Activated effector memory CD4-positive, alpha-beta T cell treated with Interleukin-2 at 50 U/mL for 16 hours (primary cell): ENCODE results near the gene ERCC3.

ENCODE experiments used
- DNase-seq: peaks from one replicate; pipeline ENCODE4 v3.0.0-alpha.2; 2020

Gene ERCC3

DNA sequence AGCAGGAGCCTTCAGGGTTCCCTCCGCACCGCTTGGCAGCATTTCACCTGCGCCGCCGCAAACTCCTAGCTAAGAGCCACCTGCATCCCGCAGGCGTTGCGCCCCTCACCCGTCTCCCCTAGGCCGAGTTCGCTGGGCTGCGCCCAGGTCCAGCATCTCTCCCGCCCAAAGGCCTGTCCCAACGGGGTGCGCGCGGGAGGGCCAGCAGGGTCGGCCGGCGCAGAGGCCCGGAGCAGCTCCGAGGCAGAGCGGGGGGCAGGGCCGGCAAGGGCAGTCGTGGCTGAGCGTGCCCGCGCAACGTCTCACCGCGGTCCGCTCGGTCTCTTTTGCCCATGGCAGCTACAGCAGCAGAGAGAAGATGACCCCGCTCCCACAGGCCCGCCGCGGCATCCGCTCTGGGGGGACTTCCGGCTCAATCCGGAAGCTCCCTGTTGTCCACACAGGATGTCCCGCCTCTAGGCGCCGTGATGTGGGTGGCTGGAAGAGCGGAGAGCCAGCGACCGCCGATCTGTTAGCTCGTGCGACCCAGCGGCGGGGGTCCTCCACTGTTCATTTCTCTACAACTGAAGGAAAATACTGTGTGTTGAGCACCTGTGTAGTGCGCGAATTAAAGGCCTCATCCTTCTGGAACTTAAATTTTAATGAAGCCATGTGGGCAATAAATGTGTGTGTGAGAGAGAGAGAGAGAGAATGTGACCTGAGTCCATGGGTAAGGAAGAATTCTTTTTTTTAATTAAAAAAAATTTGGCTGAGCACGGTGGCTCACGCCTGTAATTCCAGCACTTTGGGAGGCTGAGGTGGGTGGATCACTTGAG is at the start of gene ERCC3:
Gene ERCC3 (minus strand): TSS at position 397 of the 815 bp plus-strand sequence. CDS start 63 bp downstream, at position 334.
- DNase-seq: peak; percentile 72

GRCh38 chr2:127343277-127343676 is 49.3 kb upstream of the ERCC3 start:
- no peak for DNase-seq

DNA sequence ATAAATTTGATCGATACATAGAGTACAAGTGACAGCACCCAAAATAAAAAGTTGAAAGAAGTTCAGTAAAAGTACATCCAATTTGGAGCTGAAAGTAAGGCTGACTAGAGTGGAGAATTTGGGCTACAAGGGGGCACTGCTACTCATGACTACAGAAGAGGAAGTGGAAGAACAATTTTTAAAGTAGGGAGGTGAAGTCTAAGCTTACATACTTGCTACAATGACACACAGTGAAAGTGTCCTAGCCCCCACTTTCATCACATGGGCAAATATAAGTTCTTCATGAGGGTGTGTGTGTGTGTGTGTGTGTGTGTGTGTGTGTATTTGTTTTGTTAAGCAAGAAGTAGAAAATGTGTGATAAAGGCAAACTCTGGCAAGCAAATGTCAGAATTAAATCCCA is 48.2 kb upstream of the ERCC3 start:
- no peak for DNase-seq

DNA sequence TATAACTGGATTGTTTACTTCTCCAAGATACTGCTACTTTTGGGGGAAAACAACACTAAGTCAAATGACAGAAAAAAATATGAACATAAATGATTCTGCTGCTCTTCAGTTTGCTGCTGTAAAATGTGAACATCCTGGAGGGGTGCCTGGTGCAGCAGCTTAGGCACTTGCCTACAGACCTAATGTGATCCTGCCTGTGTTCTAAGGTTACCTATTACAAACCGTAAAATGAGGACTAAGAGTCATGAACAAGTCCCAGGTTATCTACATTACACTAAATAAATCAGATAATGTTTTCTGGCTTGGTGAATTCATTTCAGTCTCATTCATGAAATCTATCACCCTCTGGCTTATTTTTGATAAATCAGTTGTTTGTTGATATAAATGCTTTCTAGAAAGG is 38.4 kb upstream of the ERCC3 start:
- no peak for DNase-seq

DNA sequence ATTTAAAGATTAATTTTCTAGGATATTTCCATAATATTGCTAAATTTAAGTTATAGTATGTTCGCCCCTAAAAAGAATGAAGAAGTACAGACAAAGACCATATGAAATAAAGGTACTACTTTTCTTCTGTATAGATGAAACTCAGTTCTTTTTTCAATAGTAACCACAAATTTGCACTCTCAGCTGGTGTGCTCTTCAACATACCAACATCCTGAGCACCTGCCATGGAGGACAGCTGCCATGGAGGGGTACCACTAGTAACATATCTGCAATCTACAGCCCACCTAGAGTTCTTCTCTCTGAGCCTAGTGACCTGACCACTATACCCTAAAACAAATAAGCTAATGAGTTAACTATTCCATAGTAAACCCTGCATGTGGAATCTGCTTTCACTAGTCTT is 36.8 kb upstream of the ERCC3 start:
- no peak for DNase-seq

- no peak for DNase-seq
Observed at GRCh38 chr2:127326289-127326945, 32.5 kb upstream of the ERCC3 start.

DNA sequence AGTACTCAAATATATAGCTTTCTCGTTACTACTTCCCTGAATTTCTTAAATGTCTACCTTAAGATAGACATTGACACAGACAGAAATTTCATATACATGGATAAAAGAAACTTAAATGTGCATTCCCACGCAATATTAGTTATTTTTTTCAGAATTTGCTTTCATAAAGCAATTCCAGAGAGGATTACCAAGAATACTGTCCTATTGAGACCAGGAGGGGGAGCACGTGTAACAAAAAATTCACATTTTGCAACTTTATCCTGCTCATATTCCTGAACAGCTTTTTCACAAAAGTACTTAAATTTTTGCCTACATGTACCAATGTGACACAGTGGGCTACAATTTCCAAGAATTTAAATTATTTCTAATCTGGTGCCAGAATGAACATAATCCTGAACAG is 30.7 kb upstream of the ERCC3 start:
- DNase-seq: no peak

DNA sequence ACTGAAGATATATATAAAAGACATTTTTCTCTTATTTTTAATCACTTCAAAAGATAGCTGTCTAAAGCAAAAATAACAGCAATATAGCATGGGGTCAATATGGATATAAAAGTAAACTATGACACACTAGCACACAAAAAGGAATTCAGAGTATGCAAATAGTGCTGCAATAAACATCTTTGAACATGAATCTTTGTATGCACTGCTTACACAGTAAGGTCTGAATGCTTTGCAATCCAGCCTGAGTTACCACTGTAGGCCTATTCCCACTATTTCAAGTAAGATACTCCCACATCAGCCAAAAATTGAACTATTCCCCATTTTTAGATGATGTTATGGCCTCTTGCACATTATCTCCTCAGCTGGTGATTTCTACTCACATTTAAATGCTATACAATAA is 27.4 kb upstream of the ERCC3 start:
- DNase-seq: no peak

DNA sequence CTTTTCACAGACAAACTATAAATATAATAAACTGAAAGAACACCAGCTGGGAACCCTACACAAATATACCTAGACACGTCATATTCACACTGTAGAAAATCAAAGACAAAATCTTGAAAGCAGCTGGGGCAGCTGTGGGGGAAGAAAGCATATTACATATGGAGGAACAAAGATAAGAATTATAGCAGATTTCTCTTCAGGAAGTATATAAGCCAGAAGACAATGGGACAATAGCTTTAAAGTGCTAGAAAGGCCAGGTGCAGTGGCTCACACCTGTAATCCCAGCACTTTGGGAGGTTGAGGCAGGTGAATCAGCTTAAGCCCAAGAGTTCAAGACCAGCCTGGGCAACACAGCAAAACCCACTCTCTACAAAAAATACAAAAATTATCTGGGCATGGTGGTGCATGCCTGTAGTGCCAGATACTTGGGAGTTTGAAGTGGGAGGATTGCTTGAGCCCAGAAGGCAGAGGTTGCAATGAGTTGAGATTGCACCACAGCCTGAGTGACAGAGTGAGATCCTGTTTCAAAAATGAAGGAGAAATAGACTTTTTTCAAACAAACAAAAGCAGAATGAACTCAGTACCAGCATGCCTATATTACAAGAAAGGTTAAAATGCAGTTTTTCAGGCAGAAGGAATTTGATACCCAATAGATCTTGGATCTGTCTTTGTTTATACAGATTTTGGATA is 26.8 kb upstream of the ERCC3 start:
- DNase-seq: no peak

DNA sequence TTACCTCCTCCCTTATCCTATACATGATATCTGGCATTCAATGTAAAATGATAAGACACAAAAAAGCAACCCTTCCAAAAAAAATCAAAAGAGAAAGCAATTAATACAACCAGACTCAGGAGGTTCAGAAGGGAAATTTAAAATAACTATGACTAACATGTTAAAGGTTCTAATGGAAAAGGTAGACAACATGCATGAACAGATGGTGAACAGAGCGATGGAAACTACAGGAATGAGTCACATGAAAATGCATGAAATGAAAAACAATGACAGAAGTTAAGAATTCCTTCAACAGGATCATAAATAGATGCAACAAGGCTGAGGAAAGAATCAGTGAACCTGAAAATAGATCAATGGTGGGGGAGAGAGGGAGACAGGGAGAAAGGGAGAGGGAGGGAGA is 26.1 kb upstream of the ERCC3 start:
- no peak for DNase-seq

DNA sequence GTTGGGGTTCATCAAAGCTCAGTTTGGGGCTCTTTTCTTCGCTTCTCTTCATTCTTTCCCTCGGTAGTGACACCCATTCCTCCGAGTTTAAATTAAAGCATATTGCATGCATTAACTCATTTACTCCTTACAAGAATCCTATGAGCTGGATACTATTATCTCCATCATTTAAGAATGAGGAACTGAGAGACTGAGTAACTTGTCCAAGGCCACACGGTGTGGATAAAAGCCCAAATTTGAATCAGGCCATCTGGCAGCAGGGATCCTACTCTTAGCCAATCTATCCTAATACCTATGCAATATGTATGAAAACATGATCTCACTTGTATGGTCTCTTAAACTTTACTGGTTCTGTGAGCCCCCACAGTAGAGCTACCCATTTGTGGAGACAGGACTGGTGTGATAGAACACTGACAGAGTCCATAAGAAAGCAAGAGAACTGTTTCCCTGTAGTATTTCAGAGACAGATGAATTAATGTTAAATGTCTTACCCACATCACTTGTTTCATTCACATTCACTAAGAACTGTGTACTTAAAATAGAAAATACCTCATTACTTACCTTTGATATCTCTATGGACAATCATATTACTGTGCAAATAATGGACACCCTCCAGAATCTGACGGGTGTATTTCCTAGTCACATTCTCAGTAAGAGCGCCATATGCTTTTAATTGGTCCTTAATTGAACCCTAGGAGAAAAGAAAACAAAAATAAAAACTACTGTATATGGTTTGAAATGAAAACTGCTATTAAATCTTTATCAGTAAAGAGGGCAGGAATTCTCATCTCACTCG is 20.4 kb upstream of the ERCC3 start:
- no peak for DNase-seq

GRCh38 chr2:127313406-127313805 is 19.5 kb upstream of the ERCC3 start:
- no peak for DNase-seq

GRCh38 chr2:127310980-127311379 is 17.0 kb upstream of the ERCC3 start:
- no peak for DNase-seq

GRCh38 chr2:127309468-127309867 is 15.5 kb upstream of the ERCC3 start:
- no peak for DNase-seq

GRCh38 chr2:127308586-127309138 is 14.7 kb upstream of the ERCC3 start:
- no peak for DNase-seq

DNA sequence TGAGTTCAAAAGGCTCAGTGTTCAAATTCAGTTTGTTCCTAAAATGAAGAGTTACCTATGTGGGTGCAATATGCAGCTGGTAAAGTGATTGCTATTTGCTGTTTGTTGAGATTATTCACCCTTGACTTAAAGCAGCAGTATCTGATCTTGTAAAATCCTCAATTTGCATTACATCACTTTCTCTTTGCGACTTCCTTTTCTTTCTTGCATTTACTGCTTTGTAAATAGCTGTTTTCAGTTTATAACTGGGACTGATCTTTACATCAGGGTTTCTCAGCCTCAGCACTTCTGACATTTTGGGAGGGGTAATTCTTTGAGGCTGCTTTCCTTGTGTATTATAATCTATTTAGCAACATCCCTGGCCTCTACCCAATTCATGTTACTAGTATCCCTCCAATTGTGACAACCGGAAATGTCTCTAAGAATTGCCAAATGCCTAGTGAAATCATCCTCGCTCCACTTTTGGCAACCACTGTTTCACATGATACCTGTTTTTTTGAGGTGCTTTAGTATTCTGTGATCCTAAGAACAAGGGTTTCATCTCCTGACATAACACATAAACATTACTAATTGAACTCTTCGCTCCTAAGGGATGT is 12.1 kb upstream of the ERCC3 start:
- DNase-seq: no peak

DNA sequence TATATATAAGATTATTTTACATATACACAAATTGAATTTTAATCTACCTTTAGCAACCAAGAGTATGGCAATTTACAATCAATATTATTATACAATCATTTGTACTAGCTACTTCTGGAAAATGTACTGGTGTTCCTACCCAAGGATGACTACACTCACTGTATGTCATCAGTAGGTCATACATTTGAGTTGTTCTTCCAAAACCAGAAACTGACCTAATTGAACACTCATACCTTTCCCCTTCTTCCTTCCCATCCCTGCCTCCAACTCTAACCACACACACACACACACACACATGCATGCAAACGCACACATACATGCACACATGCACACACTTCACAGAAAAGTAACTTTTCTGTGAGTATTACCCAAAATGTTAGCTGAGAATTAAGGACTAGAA is 8.2 kb upstream of the ERCC3 start:
- no peak for DNase-seq

DNA sequence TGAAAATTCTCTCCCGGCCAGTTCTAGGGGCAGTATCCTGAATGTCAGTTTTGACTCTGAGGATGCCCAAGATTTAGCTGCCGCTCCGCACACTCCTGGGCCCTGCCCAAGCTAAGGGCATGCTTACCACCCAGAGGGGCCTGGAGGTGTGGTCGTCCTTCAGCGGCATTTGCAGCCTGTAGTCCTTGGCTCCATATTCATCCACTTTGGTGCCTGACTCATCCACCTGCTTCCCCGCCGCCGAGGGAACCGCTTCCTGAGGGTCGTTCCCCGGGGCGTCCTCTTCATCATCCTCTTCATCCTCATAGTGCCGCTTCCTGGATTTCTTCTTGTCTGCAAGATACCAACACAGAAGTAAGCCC is 577 bp downstream of the ERCC3 start:
- no peak for DNase-seq

DNA sequence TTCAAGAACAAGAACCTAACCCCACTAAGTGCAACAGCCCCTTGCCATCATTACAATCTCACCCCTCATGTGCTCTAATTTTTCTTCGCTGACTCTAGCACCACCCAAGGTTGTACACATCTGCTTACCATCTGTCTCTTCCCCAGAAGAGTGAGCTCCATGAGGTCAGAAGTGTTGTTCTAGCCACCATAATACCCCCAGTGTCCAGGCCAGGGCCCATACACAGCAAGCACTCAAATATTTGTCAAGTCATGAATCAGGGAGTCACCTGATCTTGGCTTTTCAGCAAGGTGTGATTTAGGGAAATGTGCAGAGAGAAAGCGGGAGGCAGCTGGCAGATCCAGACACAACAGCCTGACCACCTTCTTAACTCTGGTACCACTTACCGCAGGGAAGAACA is 5.7 kb downstream of the ERCC3 start:
- no peak for DNase-seq

- DNase-seq: no peak
Observed at GRCh38 chr2:127283275-127283674, 10.7 kb downstream of the ERCC3 start.

GRCh38 chr2:127280693-127281092 is 13.3 kb downstream of the ERCC3 start:
- no peak for DNase-seq

DNA sequence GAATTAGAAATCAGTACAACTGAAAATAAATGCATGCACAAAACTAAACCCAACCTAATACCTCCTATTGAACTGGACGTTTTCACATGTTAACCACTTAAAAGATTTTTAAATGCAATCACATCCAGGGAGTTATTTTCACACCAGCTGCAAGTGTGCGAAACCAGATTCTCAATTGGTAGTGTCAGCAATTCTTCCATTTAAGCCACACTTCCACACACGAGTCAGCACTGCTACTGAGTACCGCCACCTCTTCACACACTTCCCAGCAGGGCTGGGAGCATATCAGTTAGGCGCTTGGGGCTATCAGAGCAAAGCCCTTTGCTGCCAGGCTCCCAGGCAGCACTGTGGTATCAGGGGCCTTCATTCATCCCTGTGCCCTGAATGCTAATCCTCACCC is 14.2 kb downstream of the ERCC3 start:
- no peak for DNase-seq

DNA sequence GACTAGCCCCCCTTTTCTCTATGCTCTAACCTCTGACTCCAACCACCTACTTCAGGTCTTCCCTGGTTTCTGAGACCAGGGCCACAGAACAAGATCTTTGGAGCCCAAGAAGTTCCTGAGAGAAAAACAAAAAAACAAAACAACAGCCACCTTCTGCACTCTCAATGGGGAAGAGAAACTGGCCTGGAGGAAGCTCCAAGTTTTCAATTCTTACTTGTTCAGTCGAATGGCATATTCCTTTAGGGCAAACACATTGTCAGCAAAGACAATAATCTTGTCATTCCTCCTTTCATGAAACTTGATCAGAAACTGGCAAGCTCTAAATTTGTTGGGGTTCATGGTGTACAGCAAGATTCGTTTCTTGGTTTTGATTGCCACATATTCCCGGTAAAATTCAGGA is 15.0 kb downstream of the ERCC3 start:
- no peak for DNase-seq
